DOHH2 (cell line): ENCODE results near the gene KAT2A.
A peak's percentile ranks its signal among the peaks of the same experiment; 100 is the strongest.

ENCODE experiments used
- H3F3A ChIP-seq: fragments of 200-600 bp; sonication (generic), shearing (Covaris generic); 2 replicates; pipeline ENCODE4 v1.6.0; 2016; ENCODE audit warnings: antibody characterized with exemption, mild to moderate bottlenecking; ENCODE audit not compliant: control insufficient read depth, insufficient read depth
- H3K27ac ChIP-seq: fragments of 200-600 bp; sonication (generic); 2 replicates; pipeline ENCODE4 v1.5.1; 2014; ENCODE audit warnings: low read depth, mild to moderate bottlenecking, low read length, moderate library complexity
- H3K27me3 ChIP-seq: fragments of 200-600 bp; sonication (generic); 2 replicates; pipeline ENCODE4 v1.6.1; 2014; ENCODE audit warnings: mild to moderate bottlenecking, low read length, mixed read lengths; ENCODE audit not compliant: control insufficient read depth
- H3K36me3 ChIP-seq: fragments of 200-600 bp; sonication (generic); 2 replicates; pipeline ENCODE4 v1.6.1; 2014; ENCODE audit warnings: mild to moderate bottlenecking, low read length, moderate library complexity, mixed read lengths; ENCODE audit not compliant: control insufficient read depth
- H3K4me1 ChIP-seq: fragments of 200-600 bp; sonication (generic); 2 replicates; pipeline ENCODE4 v1.6.1; 2014; ENCODE audit warnings: mild to moderate bottlenecking, low read length, mixed read lengths; ENCODE audit not compliant: control insufficient read depth
- H3K4me2 ChIP-seq: fragments of 200-600 bp; sonication (generic); 2 replicates; pipeline ENCODE4 v1.6.0; 2014; ENCODE audit warnings: mild to moderate bottlenecking, low read length, moderate library complexity
- H3K4me3 ChIP-seq: fragments of 200-600 bp; sonication (generic); 2 replicates; pipeline ENCODE4 v1.5.1; 2014; ENCODE audit warnings: mild to moderate bottlenecking, low read length, mixed read lengths
- H3K79me2 ChIP-seq: fragments of 200-600 bp; sonication (generic); 2 replicates; pipeline ENCODE4 v1.6.1; 2014; ENCODE audit warnings: mild to moderate bottlenecking, low read length, mixed read lengths; ENCODE audit not compliant: control insufficient read depth
- H3K9me2 ChIP-seq: fragments of 200-600 bp; sonication (generic); replicated peaks from 2 replicates; pipeline ENCODE4 v1.6.1; 2014; ENCODE audit warnings: mild to moderate bottlenecking, low read length, mixed read lengths; ENCODE audit not compliant: control insufficient read depth
- H3K9me3 ChIP-seq: fragments of 200-600 bp; sonication (generic); 2 replicates; pipeline ENCODE4 v1.6.1; 2014; ENCODE audit warnings: antibody characterized with exemption, low read length, mixed read lengths; ENCODE audit not compliant: control insufficient read depth, insufficient read depth
- H4K20me1 ChIP-seq: fragments of 200-600 bp; sonication (generic); 2 replicates; pipeline ENCODE4 v1.6.0; 2014; ENCODE audit warnings: low read depth, mild to moderate bottlenecking, antibody characterized with exemption, low read length, moderate library complexity; ENCODE audit not compliant: control insufficient read depth, insufficient read depth
- CTCF ChIP-seq: fragments of 200-600 bp; sonication (generic); IDR thresholded peaks from one replicate; pipeline ENCODE4 v1.5.1; 2014; ENCODE audit warnings: antibody characterized with exemption, mild to moderate bottlenecking, low read depth, low read length; ENCODE audit not compliant: poor library complexity, severe bottlenecking
- EZH2phosphoT487 ChIP-seq: fragments of 200-600 bp; sonication (generic); IDR thresholded peaks from 2 replicates; pipeline ENCODE4 v1.6.1; 2017; ENCODE audit warnings: borderline replicate concordance, mild to moderate bottlenecking, antibody characterized with exemption, low read length, moderate library complexity, mixed read lengths

The KAT2A gene

DNA sequence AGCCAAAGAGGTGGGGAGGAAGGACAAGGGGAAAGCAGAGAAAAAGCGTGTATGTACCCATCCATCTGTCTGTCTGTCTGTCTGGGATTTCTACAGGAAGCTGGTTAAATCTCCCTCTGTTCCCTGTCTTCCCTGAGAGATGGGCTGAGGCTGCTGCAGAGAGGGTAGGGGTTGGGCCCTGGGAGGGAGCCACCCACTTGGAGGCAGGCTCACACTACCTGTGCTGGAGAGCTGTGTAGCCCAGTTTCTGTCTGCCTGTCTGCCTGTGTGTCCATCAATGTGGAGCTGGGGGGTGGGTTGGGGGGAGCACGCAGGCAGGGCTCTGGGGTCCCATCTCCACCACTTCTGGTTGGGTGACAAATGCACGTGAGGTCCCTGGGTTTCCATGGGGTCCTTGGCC lies 52.2 kb downstream of the KAT2A start:
- H3K4me1 ChIP-seq, result peaks cover 13% of the 10 kb centered on the region
- no peaks in the 10 kb centered on the region for H3K36me3 ChIP-seq
- H3K4me2 ChIP-seq, result no peak overlapping the region
- peaks cover 44% of the 10 kb centered on the region for H3K27me3 ChIP-seq
- no peaks in the 10 kb centered on the region for H3K9me3 ChIP-seq
- no peaks in the 10 kb centered on the region for H3K79me2 ChIP-seq
- H4K20me1 ChIP-seq, result no peaks in the 10 kb centered on the region
- no peak overlapping the region for H3K27ac ChIP-seq
- no peak overlapping the region for H3K4me3 ChIP-seq
- TF ChIP-seq CTCF (no peak), EZH2phosphoT487 (no peak)
- no peaks in the 10 kb centered on the region for H3K9me2 ChIP-seq
- H3F3A ChIP-seq, result no peaks in the 10 kb centered on the region

DNA sequence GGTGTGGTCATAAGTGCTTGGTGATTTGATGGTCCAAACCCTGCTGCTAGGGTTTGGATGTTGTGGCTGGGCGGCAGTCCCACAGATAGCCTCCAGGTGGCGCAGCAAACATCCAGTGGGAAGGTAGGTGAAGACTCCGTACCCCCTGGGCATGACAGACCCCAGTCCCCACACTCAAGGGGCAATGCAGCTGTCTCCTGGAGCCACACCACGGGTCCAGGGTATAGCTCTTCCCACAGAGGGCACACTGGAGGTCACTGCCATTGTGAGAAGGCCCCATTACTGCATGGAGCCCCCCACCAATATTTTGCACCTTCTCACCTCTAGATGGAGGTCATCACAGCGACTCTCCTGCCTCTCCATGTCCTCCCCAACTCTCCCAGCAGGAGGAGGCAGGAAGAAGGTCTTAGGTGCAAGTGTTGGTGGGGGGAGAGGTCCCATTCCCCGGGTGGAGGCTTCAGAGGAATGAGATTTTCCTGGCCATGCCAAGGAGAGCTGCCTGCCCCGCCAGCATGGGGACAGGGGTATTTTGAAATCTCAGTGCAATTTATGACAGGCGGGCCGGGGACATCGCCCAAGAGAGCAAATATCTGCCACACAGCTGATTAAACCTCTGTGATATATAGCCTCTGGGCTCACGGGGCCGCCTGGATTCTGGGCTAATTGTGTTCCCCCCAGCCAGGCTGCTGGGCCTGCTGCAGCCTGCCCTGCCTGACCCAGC lies 53.6 kb downstream of the KAT2A start:
- Histone ChIP-seq H3K9me2 (no peaks in the 10 kb centered on the region), H3K27me3 (peaks cover 39% of the 10 kb centered on the region), H3F3A (no peaks in the 10 kb centered on the region), H3K27ac (no peak overlapping the region), H3K79me2 (no peaks in the 10 kb centered on the region), H3K4me2 (no peak overlapping the region), H3K36me3 (no peaks in the 10 kb centered on the region), H4K20me1 (no peaks in the 10 kb centered on the region), H3K4me1 (peaks cover 21% of the 10 kb centered on the region), H3K9me3 (no peaks in the 10 kb centered on the region), H3K4me3 (no peak overlapping the region)
- TF ChIP-seq EZH2phosphoT487, result no peak
- peak; percentile 100 for TF ChIP-seq CTCF

DNA sequence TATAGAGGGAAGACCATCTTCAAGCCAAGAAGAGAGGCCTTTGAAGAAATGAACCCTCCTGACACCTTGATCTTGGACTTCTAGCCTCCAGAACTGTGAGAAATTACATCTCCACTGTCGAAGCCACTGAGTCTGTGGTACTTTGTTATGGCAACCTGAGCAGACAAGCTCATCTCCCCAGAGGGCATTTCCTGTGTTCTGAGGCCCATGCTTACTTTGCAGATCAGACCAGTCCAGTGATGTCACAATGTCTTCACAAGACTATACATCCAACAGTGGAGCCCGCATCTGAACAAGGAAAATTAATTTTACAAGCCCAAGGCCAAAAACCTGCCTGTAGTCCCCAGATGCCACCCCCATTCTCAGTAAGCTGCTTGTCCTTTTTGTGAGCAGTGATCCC lies 56.0 kb downstream of the KAT2A start:
- H3F3A ChIP-seq, result no peaks in the 10 kb centered on the region
- H3K9me3 ChIP-seq, result no peaks in the 10 kb centered on the region
- no peaks in the 10 kb centered on the region for H3K36me3 ChIP-seq
- TF ChIP-seq CTCF (no peak), EZH2phosphoT487 (no peak)
- no peaks in the 10 kb centered on the region for H3K9me2 ChIP-seq
- H3K4me3 ChIP-seq, result no peak overlapping the region
- no peaks in the 10 kb centered on the region for H4K20me1 ChIP-seq
- peaks cover 12% of the 10 kb centered on the region for H3K4me1 ChIP-seq
- H3K27me3 ChIP-seq, result peaks cover 16% of the 10 kb centered on the region
- no peaks in the 10 kb centered on the region for H3K79me2 ChIP-seq
- no peak overlapping the region for H3K4me2 ChIP-seq
- no peak overlapping the region for H3K27ac ChIP-seq
